Testis (tissue), 2 donors: ENCODE data around the gene DCST2.

Experiments
- POLR2A ChIP-seq: fragments of 450-650 bp; IDR thresholded peaks from one replicate; pipeline ENCODE4 v1.6.1; 2017; ENCODE audit warnings: antibody characterized with exemption, mild to moderate bottlenecking, moderate library complexity
- TF ChIP-seq, protein P1 (sequence below), 3 experiments: fragments of 450-650 bp in 2 of 3; fragments of 200-600 bp in 1 of 3; sonication (generic) in 1 of 3; IDR thresholded peaks; one replicate each; pipeline ENCODE4 v1.5.1; 2016 to 2019; ENCODE audit warnings: antibody characterized with exemption in 3 of 3, mild to moderate bottlenecking in 2 of 3, moderate library complexity in 1 of 3

DNA sequence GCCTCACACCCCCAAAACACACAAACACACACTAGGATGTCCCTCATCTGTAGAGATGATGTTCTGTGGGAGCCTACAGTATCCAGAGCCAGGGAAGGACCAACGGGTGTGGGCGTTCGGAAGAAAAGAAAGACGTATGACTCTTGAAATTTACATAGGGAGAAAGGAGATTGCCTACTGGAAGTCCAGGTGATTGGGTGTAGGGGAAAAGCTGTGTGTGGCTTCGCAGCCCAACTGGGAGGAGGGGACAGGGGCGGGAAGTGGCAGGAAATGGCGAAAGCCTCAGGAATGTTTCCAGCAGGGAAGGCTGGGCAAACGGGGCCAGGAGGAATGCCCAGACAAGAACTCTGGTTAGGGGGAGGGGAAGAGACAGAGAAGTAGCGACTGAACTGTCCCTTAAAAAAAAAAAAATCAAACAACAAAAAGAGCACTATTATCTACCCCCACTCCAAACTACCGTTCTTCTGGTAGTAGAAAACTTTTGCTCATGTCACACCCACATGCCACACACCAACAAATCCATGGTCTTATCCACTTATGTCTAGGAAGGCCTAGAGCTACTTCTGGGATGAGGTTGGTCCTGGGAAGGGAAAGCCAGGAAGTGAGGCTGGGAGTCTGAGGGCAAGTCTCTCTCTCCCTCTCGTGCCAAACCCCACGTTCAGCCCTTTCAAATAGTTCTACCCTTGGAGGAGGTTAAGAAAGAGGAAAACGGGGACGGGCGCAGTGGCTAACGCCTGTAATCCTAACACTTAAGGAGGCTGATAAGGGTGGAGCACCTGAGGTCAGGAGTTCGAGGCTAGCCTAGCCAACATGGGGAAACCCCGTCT is 60.9 kb downstream of the DCST2 start:
- no peak for TF ChIP-seq POLR2A
- TF ChIP-seq, protein P1, sequence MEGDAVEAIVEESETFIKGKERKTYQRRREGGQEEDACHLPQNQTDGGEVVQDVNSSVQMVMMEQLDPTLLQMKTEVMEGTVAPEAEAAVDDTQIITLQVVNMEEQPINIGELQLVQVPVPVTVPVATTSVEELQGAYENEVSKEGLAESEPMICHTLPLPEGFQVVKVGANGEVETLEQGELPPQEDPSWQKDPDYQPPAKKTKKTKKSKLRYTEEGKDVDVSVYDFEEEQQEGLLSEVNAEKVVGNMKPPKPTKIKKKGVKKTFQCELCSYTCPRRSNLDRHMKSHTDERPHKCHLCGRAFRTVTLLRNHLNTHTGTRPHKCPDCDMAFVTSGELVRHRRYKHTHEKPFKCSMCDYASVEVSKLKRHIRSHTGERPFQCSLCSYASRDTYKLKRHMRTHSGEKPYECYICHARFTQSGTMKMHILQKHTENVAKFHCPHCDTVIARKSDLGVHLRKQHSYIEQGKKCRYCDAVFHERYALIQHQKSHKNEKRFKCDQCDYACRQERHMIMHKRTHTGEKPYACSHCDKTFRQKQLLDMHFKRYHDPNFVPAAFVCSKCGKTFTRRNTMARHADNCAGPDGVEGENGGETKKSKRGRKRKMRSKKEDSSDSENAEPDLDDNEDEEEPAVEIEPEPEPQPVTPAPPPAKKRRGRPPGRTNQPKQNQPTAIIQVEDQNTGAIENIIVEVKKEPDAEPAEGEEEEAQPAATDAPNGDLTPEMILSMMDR (IDR thresholded peaks at IDR 0.05), result no peak
